ENCODE measurements around the gene AP5B1. TPM values are rescaled to one million over a fixed set of nuclear protein-coding genes. Genes with fewer than 3 reads are reported as not detected.

Gene AP5B1
- total RNA-seq, 1 experiment from 2014 or later = 9.4 TPM

DNA sequence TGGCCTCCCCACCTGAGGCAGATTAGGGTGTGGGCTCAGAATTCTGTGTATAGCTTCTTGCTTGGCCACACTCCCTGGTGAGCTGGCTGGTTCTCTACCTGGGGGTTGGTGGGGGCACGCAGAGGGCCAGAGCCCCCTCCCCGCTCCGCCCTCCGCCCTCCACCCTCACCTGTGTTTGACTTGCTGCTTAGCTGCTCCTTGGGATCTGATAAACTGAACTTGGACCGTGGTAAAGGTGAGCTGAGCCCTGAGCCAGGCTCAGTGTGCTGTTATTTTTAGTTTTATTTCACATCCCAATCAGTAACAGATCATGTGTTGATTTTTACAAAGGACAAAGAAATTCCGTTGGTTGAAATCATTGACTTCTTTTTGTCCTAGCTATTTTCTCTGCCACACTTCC is 8.0 kb upstream of the AP5B1 start:
- no peak overlapping the region for H3K9ac ChIP-seq (ENCODE audit: extremely low read depth, insufficient read length, low read length)
- no peak overlapping the region for H2AFZ ChIP-seq (ENCODE audit: low read length)
- no peak overlapping the region for H3K56ac ChIP-seq (ENCODE audit: insufficient read length, low read depth, low read length)
- no peak overlapping the region for H3T11ph ChIP-seq (ENCODE audit: low read length)
- H3K4me1 ChIP-seq (ENCODE audit: insufficient read depth, low read length) = peaks cover 4% of the 10 kb centered on the region; the same call in 1 of the 2 replicates
- Mint-ChIP-seq H3K27me3 (ENCODE audit: low read depth) (peaks cover 57% of the 10 kb centered on the region), H3K9me3 (no peaks in the 10 kb centered on the region; a peak in 1 of 5 replicates), H3K36me3 (ENCODE audit: insufficient read depth in 1 of 3, low read depth in 3 of 3) (peaks cover 0 to 3% (median 2%) of the 10 kb centered on the region in 3 experiments; a peak in 2 of 7 replicates), H3K4me1 (peaks cover 45 to 49% of the 10 kb centered on the region in 2 experiments), H3K27ac (no peak overlapping the region), H3K4me3 (peak overlapping the region; percentile 75 to 91; a peak in 4 of 5 replicates)
- H4K8ac ChIP-seq (replicated peaks; ENCODE audit: insufficient read length, low read depth, low read length) = no peak overlapping the region
- no peak overlapping the region for H3K14ac ChIP-seq (ENCODE audit: insufficient read depth, low read length)
- no peak overlapping the region for H3K4ac ChIP-seq (ENCODE audit: low read depth, low read length)
- H3K27ac ChIP-seq (ENCODE audit: insufficient read length, low read depth, low read length) = no peak overlapping the region
- no peaks in the 10 kb centered on the region for H3K79me1 ChIP-seq (ENCODE audit: insufficient read depth, low read depth, low read length, poor library complexity, severe bottlenecking)
- no peaks in the 10 kb centered on the region for H3K79me2 ChIP-seq (ENCODE audit: insufficient read depth, low read length)
- peak; percentile 27 for DNase-seq
- H3K18ac ChIP-seq (ENCODE audit: insufficient read length, low read depth, low read length) = no peak overlapping the region
- no peak overlapping the region for H2BK20ac ChIP-seq (ENCODE audit: low read depth, low read length, poor library complexity, severe bottlenecking)
- no CpG with 5 or more reads among the region's 6 CpGs for WGBS (ENCODE audit: extremely low coverage, insufficient read length, low lambda C conversion rate)
- H3K9me3 ChIP-seq (ENCODE audit: control insufficient read depth, low read depth, low read length) = no peaks in the 10 kb centered on the region
- H4K20me1 ChIP-seq (ENCODE audit: control insufficient read depth, insufficient read depth, insufficient read length) = no peaks in the 10 kb centered on the region
- no peak overlapping the region for H3K23ac ChIP-seq (ENCODE audit: insufficient read length, low read depth, low read length)
- no peak overlapping the region for H2BK12ac ChIP-seq (ENCODE audit: insufficient read length, low read depth, low read length)
- TF ChIP-seq, protein P1, sequence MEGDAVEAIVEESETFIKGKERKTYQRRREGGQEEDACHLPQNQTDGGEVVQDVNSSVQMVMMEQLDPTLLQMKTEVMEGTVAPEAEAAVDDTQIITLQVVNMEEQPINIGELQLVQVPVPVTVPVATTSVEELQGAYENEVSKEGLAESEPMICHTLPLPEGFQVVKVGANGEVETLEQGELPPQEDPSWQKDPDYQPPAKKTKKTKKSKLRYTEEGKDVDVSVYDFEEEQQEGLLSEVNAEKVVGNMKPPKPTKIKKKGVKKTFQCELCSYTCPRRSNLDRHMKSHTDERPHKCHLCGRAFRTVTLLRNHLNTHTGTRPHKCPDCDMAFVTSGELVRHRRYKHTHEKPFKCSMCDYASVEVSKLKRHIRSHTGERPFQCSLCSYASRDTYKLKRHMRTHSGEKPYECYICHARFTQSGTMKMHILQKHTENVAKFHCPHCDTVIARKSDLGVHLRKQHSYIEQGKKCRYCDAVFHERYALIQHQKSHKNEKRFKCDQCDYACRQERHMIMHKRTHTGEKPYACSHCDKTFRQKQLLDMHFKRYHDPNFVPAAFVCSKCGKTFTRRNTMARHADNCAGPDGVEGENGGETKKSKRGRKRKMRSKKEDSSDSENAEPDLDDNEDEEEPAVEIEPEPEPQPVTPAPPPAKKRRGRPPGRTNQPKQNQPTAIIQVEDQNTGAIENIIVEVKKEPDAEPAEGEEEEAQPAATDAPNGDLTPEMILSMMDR (conservative IDR thresholded peaks at IDR 0.05) = no peak
- no peak overlapping the region for H2BK5ac ChIP-seq (ENCODE audit: insufficient read length, low read length)
- no peak overlapping the region for H4K5ac ChIP-seq (ENCODE audit: insufficient read length, low read depth, low read length)
- peaks cover 21% of the 10 kb centered on the region; the same call in 1 of the 2 replicates for H3K27me3 ChIP-seq (ENCODE audit: insufficient read depth, low read length)
- no peak overlapping the region for H2BK120ac ChIP-seq (ENCODE audit: low read depth, low read length, poor library complexity, severe bottlenecking)
- peaks cover 9% of the 10 kb centered on the region for H3K23me2 ChIP-seq (ENCODE audit: insufficient read length, low read depth, low read length, poor library complexity, severe bottlenecking)
- H4K91ac ChIP-seq (ENCODE audit: insufficient read length, low read depth, low read length) = no peak overlapping the region
- H2AK5ac ChIP-seq (ENCODE audit: insufficient read length, low read length) = no peak overlapping the region
- peak overlapping the region; percentile 72 for H3K4me2 ChIP-seq (ENCODE audit: insufficient read depth, insufficient read length, low read length)
- H2BK15ac ChIP-seq (ENCODE audit: low read depth, low read length) = no peak overlapping the region
